ENCODE data around the gene PTPRG. TPM values are rescaled to one million over a fixed set of nuclear protein-coding genes. Genes with fewer than 3 reads are reported as not detected.

PTPRG gene
- total RNA-seq, 4 donors from 2014 or later = 51.9 to 56.8 (median 54.4) TPM

- peak overlapping the region in 1 of 4 donors; percentile 81 for H3K27ac ChIP-seq (replicated peaks in 1 of 4)
- DNase-seq (ENCODE audit: extremely low spot score) = no peak
- no peaks in the 10 kb centered on the region for H3K27me3 ChIP-seq
- H3K4me1 ChIP-seq = peaks cover 8 to 16% (median 11%) of the 10 kb centered on the region in 4 donors
- peak overlapping the region; percentile 60 to 67 (median 62) for H3K4me3 ChIP-seq
- 77% methylated on average over 7 of the region's 7 CpGs for whole genome bisulfite sequencing
- H3K36me3 ChIP-seq = peaks cover 0 to 29% (median 4%) of the 10 kb centered on the region in 4 donors
- H3K9me3 ChIP-seq = no peaks in the 10 kb centered on the region
- TF ChIP-seq POLR2A (IDR thresholded peaks at IDR 0.05; ENCODE audit: low read depth) = no peak
- no peak for TF ChIP-seq CTCF (IDR thresholded peaks at IDR 0.05)
- TF ChIP-seq POLR2AphosphoS5 (IDR thresholded peaks at IDR 0.05) = no peak
- no peak for TF ChIP-seq EP300 (IDR thresholded peaks at IDR 0.05)
- intact Hi-C loops (cut with DNase I) = no loop called here
Measured at GRCh38 chr3:62319570-62320243, 758.3 kb downstream of the PTPRG start.

GRCh38 chr3:62323241-62323640 lies 761.9 kb downstream of the PTPRG start:
- TF ChIP-seq POLR2AphosphoS5 (IDR thresholded peaks at IDR 0.05) (no peak), CTCF (IDR thresholded peaks at IDR 0.05) (no peak), EP300 (IDR thresholded peaks at IDR 0.05) (no peak), POLR2A (IDR thresholded peaks at IDR 0.05; ENCODE audit: low read depth) (no peak)
- 88% methylated on average over 1 of the region's 1 CpG for WGBS
- Histone ChIP-seq H3K4me3 (no peak overlapping the region), H3K4me1 (peaks cover 7 to 15% (median 9%) of the 10 kb centered on the region in 4 donors), H3K9me3 (no peaks in the 10 kb centered on the region), H3K27me3 (no peaks in the 10 kb centered on the region), H3K36me3 (peaks cover 0 to 35% (median 4%) of the 10 kb centered on the region in 4 donors), H3K27ac (replicated peaks in 1 of 4) (no peak overlapping the region)
- no peak for DNase-seq (ENCODE audit: extremely low spot score)
- intact Hi-C loops (cut with DNase I) = no loop called here

- H3K4me1 ChIP-seq = no peaks in the 10 kb centered on the region
- H3K4me3 ChIP-seq = no peak overlapping the region
- H3K27me3 ChIP-seq = no peaks in the 10 kb centered on the region
- peaks cover 0 to 35% (median 4%) of the 10 kb centered on the region in 4 donors for H3K36me3 ChIP-seq
- no peak overlapping the region for H3K27ac ChIP-seq (replicated peaks in 1 of 4)
- H3K9me3 ChIP-seq = no peaks in the 10 kb centered on the region
- intact Hi-C loops (cut with DNase I) = no loop called here
- 95% methylated on average over 8 of the region's 8 CpGs for WGBS
- TF ChIP-seq POLR2A (IDR thresholded peaks at IDR 0.05; ENCODE audit: low read depth) = no peak
- DNase-seq (ENCODE audit: extremely low spot score) = no peak
Measured at GRCh38 chr3:62325896-62326295, 764.5 kb downstream of the PTPRG start.

GRCh38 chr3:62329971-62330370 lies 768.6 kb downstream of the PTPRG start:
- intact Hi-C loops (cut with DNase I) = no loop called here
- H3K4me3 ChIP-seq = no peak overlapping the region
- H3K9me3 ChIP-seq = no peaks in the 10 kb centered on the region
- H3K36me3 ChIP-seq = peaks cover 0 to 6% (median 0%) of the 10 kb centered on the region in 4 donors
- H3K4me1 ChIP-seq = no peaks in the 10 kb centered on the region
- TF ChIP-seq POLR2AphosphoS5 (IDR thresholded peaks at IDR 0.05) (no peak), EP300 (IDR thresholded peaks at IDR 0.05) (no peak), CTCF (IDR thresholded peaks at IDR 0.05) (no peak), POLR2A (IDR thresholded peaks at IDR 0.05; ENCODE audit: low read depth) (no peak)
- H3K27ac ChIP-seq (replicated peaks in 1 of 4) = no peak overlapping the region
- DNase-seq (ENCODE audit: extremely low spot score) = no peak
- WGBS = 86% methylated on average over 5 of the region's 5 CpGs
- no peaks in the 10 kb centered on the region for H3K27me3 ChIP-seq

- Histone ChIP-seq H3K4me1 (no peaks in the 10 kb centered on the region), H3K27ac (replicated peaks in 1 of 4) (no peak overlapping the region), H3K9me3 (no peaks in the 10 kb centered on the region), H3K36me3 (no peaks in the 10 kb centered on the region), H3K4me3 (no peak overlapping the region), H3K27me3 (no peaks in the 10 kb centered on the region)
- intact Hi-C loops (cut with DNase I) = no loop called here
- no peak for TF ChIP-seq POLR2A (IDR thresholded peaks at IDR 0.05; ENCODE audit: low read depth)
- no peak for TF ChIP-seq POLR2AphosphoS5 (IDR thresholded peaks at IDR 0.05)
- no peak for TF ChIP-seq EP300 (IDR thresholded peaks at IDR 0.05)
- no peak for TF ChIP-seq CTCF (IDR thresholded peaks at IDR 0.05)
- no peak for DNase-seq (ENCODE audit: extremely low spot score)
- WGBS = 70% methylated on average over 1 of the region's 1 CpG
Measured at GRCh38 chr3:62332017-62332416, 770.6 kb downstream of the PTPRG start.

Data from esophagus muscularis mucosa (tissue), 4 donors.